Retina (tissue), 1 donor: ENCODE measurements around the gene H6PD.

ENCODE experiments used
- DNase-seq: peaks from one replicate; pipeline ENCODE4 v3.0.0-alpha.2; 2016

Gene H6PD

GRCh38 chr1:9241891-9242290, 7.3 kb downstream of the H6PD start:
- DNase-seq, result no peak

- DNase-seq, result no peak
Observed at GRCh38 chr1:9242338-9242969, 7.9 kb downstream of the H6PD start.

- DNase-seq, result no peak
Observed at GRCh38 chr1:9243066-9243739, 8.6 kb downstream of the H6PD start.

- no peak for DNase-seq
Observed at GRCh38 chr1:9244501-9245229, 10.1 kb downstream of the H6PD start.

GRCh38 chr1:9245230-9245619, 10.7 kb downstream of the H6PD start:
- DNase-seq, result no peak

- DNase-seq, result no peak
Observed at GRCh38 chr1:9245661-9246060, 11.1 kb downstream of the H6PD start.

- no peak for DNase-seq
Observed at GRCh38 chr1:9246215-9246614, 11.6 kb downstream of the H6PD start.

- no peak for DNase-seq
Observed at GRCh38 chr1:9246841-9247785, 12.5 kb downstream of the H6PD start.

- no peak for DNase-seq
Observed at GRCh38 chr1:9247894-9248293, 13.3 kb downstream of the H6PD start.

- DNase-seq, result no peak
Observed at GRCh38 chr1:9248341-9249262, 14.0 kb downstream of the H6PD start.

- no peak for DNase-seq
Observed at GRCh38 chr1:9249263-9249533, 14.6 kb downstream of the H6PD start.

- no peak for DNase-seq
Observed at GRCh38 chr1:9249534-9250410, 15.2 kb downstream of the H6PD start.

GRCh38 chr1:9250411-9251381, 16.1 kb downstream of the H6PD start:
- no peak for DNase-seq

- no peak for DNase-seq
Observed at GRCh38 chr1:9251501-9251900, 16.9 kb downstream of the H6PD start.

GRCh38 chr1:9253004-9253403, 18.4 kb downstream of the H6PD start:
- peak; percentile 55 for DNase-seq

- DNase-seq, result peak; percentile 47
Observed at GRCh38 chr1:9253453-9254105, 19.0 kb downstream of the H6PD start.

- no peak for DNase-seq
Observed at GRCh38 chr1:9256332-9256731, 21.8 kb downstream of the H6PD start.

GRCh38 chr1:9257851-9258250, 23.3 kb downstream of the H6PD start:
- DNase-seq, result no peak

GRCh38 chr1:9258629-9259028, 24.1 kb downstream of the H6PD start:
- no peak for DNase-seq
